ENCODE data around the gene TMEM147.

Gene TMEM147

DNA sequence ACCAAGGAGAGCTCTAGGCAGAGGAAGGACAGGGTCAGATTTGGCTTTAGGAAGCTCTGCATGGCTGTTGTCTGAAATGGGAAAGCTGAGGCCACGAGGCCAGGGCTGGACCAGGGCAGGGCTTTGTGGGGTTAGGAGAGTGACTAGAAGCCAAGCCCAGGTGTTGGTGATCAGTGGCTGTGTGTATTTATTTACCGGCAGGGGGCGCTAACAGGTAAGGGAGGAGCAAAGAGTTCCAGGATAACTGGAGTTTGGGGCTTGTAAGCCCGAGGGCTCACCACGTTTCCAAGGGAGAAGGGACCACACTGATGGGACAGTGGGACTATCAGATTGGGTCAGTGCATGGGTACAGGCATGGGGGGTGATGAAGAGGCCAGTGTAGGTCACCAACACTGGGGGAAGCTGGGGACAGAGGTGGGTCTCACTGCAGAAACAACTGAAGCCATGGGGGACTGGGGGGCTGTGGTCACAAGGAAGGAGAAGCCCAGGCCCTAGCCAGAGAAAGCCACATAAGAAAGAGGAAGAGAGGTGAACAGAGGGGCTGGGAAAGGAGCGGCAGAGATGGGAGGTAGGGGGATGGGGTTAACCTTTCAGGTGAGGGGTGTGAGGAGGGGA is 3.9 kb downstream of the TMEM147 start:
- peak; percentile 56 for DNase-seq

DNA sequence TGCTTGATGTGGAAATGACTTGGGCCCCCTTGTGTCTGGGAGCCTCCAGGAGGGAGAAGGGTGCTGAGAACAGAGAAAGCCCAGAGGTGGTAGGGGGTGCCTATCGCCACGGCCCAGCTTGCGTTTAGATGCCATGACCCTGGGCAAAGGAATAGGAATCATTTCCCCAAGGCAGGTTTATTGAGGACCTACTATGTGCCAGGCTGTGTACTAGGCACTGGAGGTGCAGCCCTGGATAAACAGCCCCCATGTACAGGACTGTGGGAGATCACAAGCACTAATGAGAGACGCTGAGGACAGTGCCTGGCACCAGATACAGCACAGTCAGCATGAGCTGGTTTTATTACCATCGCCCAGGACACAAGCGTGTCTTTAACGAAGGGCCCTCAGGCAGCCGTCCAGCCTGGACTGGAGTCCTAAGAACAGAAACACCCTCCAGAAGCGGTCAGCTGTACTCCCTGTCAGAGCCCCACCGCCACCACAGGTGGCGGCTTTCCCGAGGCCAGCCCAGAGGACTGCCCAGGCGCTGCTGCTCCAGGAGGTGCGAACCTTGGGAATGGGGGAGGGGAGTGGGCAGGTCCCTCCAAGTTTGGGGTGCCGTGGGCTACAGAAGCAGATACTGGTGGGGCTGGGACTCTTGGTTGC is 4.6 kb downstream of the TMEM147 start:
- no peak for DNase-seq

DNA sequence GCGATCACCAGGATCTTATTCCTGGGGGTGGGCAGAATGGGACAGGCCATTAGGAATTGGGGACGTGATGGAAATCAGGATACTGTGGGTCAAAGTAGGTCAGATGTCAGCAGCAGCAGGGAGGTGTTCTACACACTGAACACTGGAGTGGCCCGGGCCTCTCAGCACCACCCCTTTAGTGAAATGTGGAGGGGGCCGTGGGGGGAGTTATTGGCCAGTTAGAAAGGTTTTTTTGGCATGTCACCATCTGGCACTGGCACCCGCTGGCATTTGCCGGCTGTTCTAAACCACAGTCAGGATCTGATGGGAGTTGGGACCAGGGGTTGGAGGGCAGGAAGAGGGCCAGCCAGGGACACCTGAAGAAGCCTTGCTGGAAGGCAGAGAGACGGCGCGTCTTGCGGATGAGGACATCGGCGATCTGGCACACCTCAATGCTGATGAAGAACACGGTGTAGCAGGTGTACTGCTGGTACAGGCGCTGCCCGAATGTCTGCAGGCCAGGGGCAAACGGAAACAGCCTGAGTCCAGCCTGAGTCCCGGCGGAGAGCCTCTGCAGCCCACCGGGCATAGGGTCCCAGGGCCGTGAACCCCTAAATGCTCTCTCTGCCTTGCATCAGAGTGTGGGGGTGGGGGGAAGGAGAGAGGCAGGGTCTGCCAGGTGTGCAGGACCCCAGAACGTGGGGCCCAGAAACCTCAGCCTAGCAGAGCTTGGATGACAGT is 5.8 kb downstream of the TMEM147 start:
- DNase-seq: no peak

DNA sequence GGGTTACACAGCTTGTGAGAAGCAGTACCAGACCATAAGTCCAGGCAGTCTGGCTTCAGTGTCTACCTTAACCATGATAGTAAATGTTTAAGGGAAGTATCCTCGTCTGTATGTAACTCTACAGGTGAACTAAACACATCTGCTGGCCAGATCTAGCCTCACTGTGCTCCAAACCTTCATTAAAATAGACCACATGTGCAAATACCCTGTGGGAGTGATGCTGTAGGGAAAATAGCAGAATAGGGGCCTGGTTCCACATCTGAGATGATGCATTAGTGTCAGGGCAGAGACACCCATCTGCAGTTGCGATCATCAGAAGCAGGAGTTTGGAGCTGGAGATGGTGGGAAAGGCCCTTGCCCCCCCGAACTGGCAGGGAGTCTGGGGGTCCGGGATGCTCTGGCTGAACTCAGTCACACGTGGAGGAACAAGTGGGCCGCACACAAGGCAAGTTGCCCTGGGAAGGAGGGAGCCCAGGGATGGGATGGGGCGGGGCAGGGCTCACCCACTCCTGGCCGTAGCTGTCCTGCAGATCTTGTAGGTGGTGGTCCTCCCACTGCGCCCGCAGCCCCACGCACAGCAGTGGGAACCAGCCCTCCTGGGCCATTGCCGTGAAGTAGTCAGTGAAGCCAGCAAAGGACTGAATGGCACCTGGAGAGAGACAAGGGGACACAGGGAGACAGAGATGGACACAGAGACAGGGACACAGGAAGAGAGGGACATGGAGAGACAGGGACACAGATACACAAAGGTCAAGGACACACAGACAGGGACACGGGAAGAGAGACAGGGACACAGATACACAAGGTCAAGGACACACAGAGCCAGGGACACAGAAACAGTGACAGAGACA is 7.3 kb downstream of the TMEM147 start:
- DNase-seq: no peak

DNA sequence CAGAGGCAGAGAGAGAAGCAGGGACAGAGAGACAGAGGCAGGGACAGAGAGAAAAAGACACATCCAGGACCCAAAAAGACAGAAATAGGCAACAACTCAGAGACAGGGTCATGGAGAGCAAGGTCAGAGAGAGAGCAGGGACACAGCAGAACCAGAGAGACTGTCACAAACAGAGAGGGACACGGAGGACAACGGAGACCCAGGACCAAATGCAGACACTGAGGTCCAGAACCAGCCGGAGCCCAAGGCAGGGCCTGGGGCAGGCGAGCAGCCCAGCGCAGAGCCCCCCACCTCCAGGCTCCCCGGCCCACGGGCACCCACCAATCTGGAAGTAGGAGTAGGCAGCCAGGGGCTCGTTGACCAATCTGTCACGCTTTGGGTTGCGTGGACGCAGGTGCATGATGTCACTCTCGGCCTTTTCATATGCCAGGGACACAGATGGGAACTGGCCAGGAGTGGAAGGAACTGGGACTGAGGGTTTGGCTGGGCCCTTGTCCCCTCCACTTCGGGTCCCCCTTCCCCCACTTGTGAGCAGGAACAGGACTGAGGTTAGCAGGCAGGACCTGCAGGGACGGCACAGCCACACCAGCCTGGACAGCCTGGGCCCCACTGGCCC is 8.1 kb downstream of the TMEM147 start:
- no peak for DNase-seq

DNA sequence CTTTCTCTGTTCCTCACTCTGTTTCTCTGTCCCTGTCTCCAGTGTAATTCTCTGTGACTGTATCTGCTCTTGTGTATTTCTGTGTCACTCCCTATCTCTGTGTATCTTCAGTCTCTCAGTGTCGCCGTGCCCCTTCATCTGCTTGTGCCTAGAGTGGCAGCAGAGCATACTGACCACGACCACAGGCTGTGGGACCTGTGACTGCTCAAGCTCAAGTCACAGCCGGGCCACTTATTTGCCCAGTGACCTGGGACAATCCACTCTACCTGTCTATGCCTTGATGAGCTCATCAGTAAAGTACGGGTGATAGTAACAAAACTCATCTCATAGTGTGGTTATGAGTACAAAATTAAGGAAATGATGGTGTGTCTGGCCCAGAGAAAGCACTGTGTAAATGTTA is 8.7 kb downstream of the TMEM147 start:
- no peak for DNase-seq

DNA sequence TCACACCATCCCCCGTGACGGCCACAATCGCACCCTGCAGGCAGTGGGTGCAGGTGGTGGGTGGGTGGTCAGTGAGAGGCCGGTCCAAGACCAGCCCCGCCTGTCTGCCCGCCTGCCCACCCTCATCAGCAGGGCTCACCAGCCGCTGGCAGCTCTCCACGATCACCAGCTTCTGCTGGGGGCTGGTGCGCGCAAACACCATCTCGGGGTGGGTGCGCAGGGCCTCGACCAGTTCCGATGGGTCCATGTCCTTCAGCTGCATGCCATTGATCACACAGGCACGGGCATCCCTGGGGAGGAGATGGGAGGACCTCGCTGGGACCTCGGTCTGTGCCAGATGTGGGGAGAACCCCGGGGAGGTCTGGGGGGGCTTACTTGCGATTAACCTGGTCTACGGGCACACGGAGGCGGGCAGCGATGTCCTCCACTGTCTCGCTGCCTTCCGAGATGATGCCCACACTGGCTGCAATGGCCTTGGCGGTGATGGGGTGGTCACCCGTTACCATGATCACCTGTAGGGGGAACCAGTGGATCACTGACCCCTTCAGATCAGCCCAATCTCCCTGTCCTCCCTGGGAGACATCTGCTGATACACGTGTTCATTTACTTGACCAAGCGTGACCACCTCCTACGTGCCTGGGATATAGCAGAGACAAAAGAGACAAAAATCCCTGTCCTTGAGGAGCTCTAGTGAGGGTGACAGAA is 10.0 kb downstream of the TMEM147 start:
- DNase-seq: peak; percentile 47

DNA sequence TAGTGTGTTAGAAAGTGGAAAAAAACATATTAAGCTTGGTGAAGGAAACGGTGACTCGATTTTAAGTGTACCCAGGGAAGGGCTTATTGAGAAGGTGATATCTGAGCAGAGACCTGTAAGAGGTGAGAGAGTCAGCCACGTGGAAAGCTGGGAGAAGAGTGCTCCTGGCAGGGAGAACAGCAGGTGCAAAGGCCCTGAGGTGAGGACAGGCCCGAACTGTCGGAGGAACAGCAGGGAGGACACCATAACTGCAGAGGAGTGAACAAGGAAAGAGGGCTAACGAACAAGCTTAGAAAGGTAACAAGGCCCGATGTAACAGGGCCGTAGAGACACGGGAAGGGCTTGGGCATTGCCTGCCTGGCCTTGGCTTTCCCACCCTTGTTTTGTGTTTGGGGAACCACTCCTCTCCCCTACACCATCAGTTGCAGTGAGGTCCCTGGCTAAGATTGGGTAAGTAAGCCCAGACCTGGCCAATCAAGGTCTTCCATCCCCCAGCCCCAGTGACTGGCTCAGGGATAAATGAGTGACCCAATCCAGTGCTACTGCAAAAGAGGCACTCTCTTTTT is 10.7 kb downstream of the TMEM147 start:
- DNase-seq: no peak

DNA sequence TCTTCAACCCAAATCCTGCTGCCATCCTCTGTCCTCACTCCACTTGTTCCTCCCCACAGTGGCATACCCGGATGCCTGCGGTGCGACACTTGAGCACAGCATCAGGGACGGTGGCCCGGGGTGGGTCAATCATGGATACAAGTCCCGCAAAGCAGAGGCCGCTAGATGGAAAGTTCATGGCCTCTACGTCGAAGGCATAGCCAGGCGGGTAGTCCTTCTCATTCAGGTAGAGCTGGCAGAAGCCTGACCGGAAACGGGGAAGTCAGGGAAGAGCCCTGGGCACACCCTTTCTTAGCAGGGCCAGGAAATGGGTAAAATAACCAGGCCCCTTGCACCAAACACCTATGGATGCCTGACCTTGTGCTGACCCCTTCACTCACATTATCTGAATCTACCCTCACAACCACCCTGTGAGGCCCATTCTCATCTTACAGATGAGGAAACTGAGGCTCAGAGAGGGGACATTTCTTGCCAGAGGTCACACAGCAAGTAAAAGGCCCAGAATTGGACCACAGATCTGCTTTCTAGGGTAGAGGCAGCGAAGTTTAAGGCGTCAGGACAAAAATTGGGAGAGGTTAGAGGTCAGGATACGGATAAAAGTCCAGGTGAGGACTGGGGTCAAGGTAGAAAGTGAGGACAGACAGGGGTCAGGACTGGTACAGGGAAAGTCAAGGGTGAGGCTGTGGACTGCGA is 11.6 kb downstream of the TMEM147 start:
- DNase-seq: no peak

DNA sequence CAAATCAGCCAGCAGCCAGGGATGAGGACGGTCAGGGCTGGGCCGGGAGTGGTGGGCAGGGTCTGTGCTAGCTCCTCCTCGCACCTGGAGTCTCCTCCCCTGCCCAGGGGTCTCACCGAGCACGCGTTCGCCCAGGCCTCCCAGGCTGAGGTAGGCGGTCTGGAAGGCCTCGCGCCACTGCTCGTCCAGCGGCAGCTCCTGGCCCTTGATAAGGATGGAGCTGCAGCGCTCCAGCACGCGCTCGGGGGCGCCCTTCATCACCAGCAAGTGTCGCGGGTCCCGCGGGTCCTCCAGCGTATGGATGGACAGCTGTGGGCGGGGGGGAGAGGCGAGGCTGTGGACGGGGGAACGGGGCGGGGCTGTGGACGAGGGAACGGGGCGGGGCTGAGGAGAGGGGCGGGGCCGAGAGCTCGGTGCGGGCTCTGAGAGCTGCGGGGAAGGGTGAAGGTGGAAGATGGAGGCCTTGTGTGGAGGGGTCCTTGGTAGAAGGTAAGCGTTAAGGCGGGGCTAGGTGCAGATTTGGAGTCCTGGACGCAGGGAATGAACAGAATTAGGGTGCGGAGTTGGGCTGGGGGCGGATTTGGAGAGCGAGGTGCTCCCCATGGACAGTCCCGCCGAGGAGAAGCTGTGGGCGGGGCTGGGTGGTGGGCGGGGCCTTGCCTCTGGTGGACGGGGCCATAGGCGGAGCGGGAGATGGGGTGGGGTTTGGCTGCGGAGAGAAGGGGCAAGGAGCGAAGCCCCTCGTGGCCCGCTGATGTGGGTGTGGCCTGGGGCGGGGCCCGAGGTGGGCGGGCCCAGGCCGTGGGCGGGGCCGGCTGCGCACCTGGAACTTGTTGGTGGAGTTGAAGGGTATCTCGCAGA is 12.3 kb downstream of the TMEM147 start:
- DNase-seq: peak; percentile 89

DNA sequence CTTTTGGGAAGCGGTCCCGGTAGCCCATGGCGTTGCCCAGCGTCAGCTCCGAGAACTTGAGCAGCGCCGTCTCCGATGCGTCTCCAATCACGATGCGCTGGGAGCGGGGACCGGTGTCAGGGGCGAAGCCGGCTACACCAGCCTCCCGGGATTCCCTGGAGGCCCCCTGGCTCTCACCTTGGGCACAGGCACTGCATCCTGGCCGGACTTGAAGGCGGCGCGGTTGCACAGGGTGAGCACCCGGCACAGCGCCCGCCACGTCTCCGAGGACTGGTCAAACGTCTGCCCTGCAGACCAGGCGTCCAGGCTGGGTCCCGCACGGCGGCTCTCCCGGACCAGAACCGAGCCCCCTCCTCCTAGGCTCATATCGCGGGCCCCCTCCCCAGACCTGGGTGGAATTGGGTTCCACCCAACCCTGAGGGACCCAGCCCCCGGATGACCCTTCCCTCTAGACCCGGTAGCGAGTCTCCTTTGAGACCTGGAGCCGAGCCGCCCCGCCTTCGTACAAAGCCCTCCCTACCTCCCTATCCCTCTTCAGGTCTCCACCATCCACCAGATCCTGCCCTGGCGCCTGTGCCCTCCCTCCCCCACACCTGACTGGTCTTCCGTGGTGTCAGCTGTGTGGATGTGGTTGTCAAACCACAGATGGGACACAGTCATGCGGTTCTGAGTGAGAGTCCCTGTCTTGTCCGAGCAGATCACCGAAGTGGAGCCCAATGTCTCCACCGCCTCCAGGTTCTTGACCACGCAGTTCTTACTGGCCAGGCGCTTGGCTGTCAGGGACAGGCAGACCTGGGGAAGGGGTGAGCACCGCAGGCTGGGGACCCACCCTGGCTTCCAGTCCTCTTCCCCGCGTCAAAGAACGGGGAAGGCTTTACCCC is 13.2 kb downstream of the TMEM147 start:
- no peak for DNase-seq

DNA sequence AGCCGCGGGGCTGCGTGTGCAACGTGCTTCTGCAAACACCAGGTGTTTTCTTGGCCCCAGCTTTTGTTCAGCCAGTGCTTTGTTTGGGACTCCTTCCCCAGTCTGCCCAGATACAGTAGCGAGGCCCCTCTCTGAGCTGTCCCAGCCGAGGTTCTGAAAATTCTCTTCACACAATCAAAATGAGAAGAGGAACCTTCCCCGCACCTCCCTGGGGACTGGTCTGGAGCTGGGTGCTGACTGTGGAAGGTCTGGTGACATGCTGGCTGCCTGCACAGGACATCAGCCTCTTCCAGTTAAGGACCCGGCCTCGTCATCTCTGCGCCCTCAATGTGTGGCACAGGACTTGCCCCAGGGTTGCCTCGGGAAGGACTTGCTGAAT is 13.8 kb downstream of the TMEM147 start:
- DNase-seq: no peak

DNA sequence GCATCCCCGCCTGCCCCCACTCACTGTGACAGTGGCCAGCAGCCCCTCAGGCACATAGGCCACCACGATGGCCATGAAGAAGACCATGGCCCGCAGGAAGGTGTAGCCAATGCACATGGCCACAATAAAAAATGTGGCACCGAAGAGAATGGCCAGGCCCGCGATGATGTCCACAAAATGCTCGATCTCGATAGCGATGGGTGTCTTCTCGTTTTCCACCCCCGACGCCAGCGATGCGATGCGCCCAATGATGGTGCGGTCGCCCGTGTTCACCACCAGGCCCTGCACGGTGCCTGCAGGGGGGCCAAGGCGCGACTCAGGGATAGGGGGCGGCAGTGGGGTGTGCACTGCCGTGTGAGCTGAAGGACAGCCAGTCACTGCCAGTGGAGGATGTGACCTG is 14.4 kb downstream of the TMEM147 start:
- DNase-seq: no peak

DNA sequence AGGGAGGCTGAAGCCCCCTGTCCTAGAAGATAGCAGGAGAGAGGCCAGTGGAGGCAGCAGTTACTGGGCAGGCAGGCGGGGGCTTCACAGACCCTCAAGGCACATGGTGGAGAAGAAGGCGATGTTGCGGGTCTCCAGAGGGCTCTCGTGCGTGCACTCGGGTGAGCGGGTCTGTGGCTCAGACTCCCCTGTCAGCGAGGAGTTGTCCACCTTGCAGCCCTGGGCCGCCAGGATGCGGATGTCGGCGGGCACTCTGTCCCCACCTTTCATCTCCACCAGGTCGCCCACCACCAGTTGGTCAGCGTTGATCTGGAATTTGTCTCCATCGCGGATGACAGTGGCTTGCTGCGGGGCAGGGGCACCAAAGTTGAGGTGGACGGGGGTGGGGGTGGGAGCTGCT is 14.8 kb downstream of the TMEM147 start:
- no peak for DNase-seq

DNA sequence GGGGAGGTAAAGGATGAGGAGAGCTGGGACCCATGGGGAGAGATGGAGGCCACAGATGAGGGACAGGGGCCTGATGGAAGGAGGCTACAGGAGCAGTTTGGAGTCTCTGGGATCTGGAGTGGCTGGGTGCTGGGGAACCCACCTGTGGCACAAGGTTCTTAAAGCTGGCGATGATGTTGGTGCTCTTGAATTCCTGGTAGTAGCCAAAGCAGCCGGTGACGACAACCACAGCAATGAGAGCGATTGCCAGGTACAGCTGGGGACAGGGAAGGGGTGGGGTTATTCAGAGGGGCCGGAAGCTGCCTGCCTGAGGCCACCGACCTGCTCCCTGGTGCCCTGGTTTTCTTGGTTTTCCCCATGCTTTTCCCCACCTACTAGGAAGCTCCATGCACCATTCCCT is 15.3 kb downstream of the TMEM147 start:
- DNase-seq: no peak

DNA sequence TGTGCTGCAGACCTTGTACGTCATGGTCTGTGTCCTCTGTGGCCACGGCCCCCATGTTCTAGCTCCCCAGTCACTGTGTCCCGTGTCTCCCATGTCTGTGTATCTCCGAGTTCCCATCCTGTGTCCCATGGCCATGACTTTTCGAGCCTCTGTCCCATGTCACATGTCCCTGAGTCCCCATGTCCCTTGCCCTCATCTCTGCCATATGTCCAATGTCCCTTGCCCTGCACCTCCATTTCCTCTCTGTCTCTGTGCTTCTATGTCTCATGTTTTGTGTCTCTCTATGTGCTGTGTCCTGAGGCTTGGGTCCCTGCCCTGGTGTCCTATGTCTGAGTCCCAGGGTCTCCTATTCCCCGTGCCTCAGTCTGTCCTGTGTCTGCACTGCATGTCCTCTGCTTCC is 16.0 kb downstream of the TMEM147 start:
- DNase-seq: no peak

DNA sequence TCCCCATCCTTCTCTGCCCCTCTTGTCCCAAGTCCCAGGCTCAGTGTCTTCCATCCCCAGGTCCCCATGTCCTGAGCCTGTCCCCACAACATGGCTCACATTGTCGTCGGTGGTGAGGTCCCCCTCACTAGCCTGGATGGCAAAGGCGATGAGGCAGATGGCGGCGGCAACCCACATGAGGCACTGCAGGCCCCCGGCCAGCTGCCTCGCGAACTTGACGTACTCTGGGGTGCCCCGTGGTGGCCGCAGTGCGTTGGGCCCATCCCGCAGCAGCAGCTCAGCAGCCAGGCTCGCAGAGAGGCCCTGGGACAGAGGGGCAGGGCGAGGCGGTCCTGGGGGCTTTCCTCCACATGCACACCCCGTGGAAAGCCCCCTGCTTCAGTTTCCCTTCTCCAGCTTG is 16.9 kb downstream of the TMEM147 start:
- no peak for DNase-seq

DNA sequence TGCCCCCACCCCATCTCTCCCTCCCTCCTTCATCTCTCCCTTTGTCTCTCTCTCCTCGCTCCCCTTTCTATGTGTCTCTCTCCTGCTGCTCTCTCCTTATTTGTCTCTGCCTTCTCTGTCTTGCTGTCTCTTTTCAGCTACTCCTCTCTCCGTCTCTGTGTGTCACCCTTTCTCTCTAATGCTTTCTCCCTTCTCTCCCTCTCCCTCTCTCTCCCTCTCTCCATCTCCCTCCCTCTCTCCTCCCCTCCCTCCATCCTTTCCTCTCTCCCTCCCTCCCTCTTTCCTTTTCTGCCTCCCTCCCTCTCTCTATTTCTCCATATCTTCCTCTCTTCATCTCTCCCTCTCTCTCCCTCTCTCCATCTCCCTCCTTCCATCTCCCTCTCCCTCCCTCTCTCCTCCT is 17.4 kb downstream of the TMEM147 start:
- DNase-seq: no peak

DNA sequence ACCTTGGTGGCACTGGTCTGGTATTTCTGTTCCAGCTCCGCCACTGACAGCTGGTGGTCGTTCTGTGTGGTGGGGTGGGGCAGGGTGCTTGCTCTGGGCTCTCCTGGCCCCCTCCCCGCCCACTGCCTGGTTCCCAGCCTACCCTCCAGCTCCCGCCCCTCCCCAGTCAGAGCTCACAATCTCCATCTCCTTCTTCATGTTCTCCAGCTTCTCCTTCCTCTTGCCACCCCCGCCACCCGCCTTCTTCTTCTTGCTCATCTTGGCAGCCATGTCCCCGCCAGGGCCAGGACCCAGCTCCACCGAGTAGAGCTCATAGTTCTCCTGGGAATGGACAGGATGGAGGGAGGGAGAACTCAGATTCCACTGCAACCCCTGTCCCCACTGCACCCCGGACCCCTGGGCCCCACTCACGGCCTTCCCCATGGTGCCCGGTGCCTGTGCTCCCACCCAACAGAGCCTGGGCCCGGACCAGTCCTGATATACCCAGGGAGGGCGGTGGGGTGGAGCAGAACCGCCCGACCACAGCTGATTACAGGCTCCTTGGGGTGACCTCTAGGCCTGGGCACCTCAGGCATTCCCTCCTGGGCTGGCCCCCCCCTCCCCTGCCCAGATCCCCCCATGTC is 17.9 kb downstream of the TMEM147 start, which contains the start of gene ATP4A:
ATP4A (minus strand) TSS at position 452 of the 623 bp plus-strand sequence; CDS start at position 423, 29 bp downstream.
- DNase-seq: no peak
